Neural cell (in vitro differentiated cells): ENCODE results near the gene MRRF. TPM values are rescaled to one million over a fixed set of nuclear protein-coding genes. Genes with fewer than 3 reads are reported as not detected.

Source experiments
- H2AFZ ChIP-seq: fragments of 200-600, 300-800 bp; sonication (generic), shearing (Covaris generic); 2 replicates; pipeline ENCODE4 v1.6.0; 2014; ENCODE audit warnings: low read depth, mild to moderate bottlenecking, antibody characterized with exemption, low read length, moderate library complexity
- H3F3A ChIP-seq: fragments of 200-600 bp; shearing (Covaris generic); 2 replicates; pipeline ENCODE4 v1.6.1; 2016; ENCODE audit warnings: mild to moderate bottlenecking, moderate library complexity, mixed read lengths, antibody characterized with exemption, low read length; ENCODE audit not compliant: insufficient read depth, poor library complexity, severe bottlenecking
- H3K27ac ChIP-seq: fragments of 200-600, 300-800 bp; sonication (generic), shearing (Covaris generic); 2 replicates; pipeline ENCODE4 v1.5.1; 2014; ENCODE audit warnings: mild to moderate bottlenecking, low read length, moderate library complexity
- H3K27me3 ChIP-seq: fragments of 300-800, 200-600 bp; sonication (generic), shearing (Covaris generic); 2 replicates; pipeline ENCODE4 v1.6.0; 2014; ENCODE audit warnings: mild to moderate bottlenecking, low read depth, low read length, moderate library complexity; ENCODE audit not compliant: insufficient read depth
- H3K36me3 ChIP-seq: fragments of 300-800, 200-600 bp; sonication (generic), shearing (Covaris generic); 2 replicates; pipeline ENCODE4 v1.5.1; 2014; ENCODE audit warnings: mild to moderate bottlenecking, antibody characterized with exemption, low read length, moderate library complexity; ENCODE audit not compliant: insufficient read depth
- H3K4me2 ChIP-seq: fragments of 300-800, 200-600 bp; sonication (generic), shearing (Covaris generic); 2 replicates; pipeline ENCODE4 v1.6.0; 2014; ENCODE audit warnings: mild to moderate bottlenecking, low read length
- H3K4me3 ChIP-seq: fragments of 300-800, 200-600 bp; sonication (generic), shearing (Covaris generic); 2 replicates; pipeline ENCODE4 v1.5.1; 2014; ENCODE audit warnings: mild to moderate bottlenecking, low read length, moderate library complexity
- H3K79me2 ChIP-seq: fragments of 200-600 bp; shearing (Covaris generic); replicated peaks from 2 replicates; pipeline ENCODE4 v1.6.0; 2014; ENCODE audit warnings: mild to moderate bottlenecking, low read length, moderate library complexity; ENCODE audit not compliant: insufficient read depth
- H3K9ac ChIP-seq: fragments of 300-800, 200-600 bp; sonication (generic), shearing (Covaris generic); 2 replicates; pipeline ENCODE4 v1.6.1; 2016; ENCODE audit warnings: mild to moderate bottlenecking, low read length, mixed read lengths
- H3K9me2 ChIP-seq: fragments of 200-600 bp; shearing (Covaris generic); 2 replicates; pipeline ENCODE4 v1.6.1; 2016; ENCODE audit warnings: mild to moderate bottlenecking, low read length, mixed read lengths; ENCODE audit not compliant: insufficient read depth
- H3K9me3 ChIP-seq: fragments of 200-600, 300-800 bp; sonication (generic), shearing (Covaris generic); 2 replicates; pipeline ENCODE4 v1.6.1; 2016; ENCODE audit warnings: mild to moderate bottlenecking, mixed run types, low read length, moderate library complexity, mixed read lengths
- H4K20me1 ChIP-seq: fragments of 200-600 bp; shearing (Covaris generic); 2 replicates; pipeline ENCODE4 v1.6.1; 2016; ENCODE audit warnings: mild to moderate bottlenecking, mixed run types; ENCODE audit not compliant: insufficient read depth
- EP300 ChIP-seq: fragments of 450-650 bp; conservative IDR thresholded peaks from 2 replicates; pipeline ENCODE4 v1.6.1; 2014; ENCODE audit warnings: antibody characterized with exemption, mild to moderate bottlenecking, moderate library complexity; ENCODE audit not compliant: poor library complexity, severe bottlenecking
- EZH2 ChIP-seq: fragments of 200-600, 300-800 bp; shearing (Covaris generic), sonication (generic); IDR thresholded peaks from 2 replicates; pipeline ENCODE4 v1.6.1; 2014; ENCODE audit warnings: antibody characterized with exemption, low read length, borderline replicate concordance, mild to moderate bottlenecking; ENCODE audit not compliant: insufficient read depth, poor library complexity, severe bottlenecking
- MXI1 ChIP-seq: fragments of 450-650 bp; conservative IDR thresholded peaks from 2 replicates; pipeline ENCODE4 v1.6.1; 2014; ENCODE audit warnings: antibody characterized with exemption, mild to moderate bottlenecking; ENCODE audit not compliant: poor library complexity, severe bottlenecking
- POLR2AphosphoS5 ChIP-seq: IDR thresholded peaks from 2 replicates; pipeline ENCODE4 v1.6.1; 2012
- RAD21 ChIP-seq: fragments of 450-650 bp; conservative IDR thresholded peaks from 2 replicates; pipeline ENCODE4 v1.6.1; 2014; ENCODE audit warnings: antibody characterized with exemption, mild to moderate bottlenecking, moderate library complexity
- REST ChIP-seq: IDR thresholded peaks from 2 replicates; pipeline ENCODE4 v1.6.1; 2012; ENCODE audit warnings: borderline replicate concordance
- SMC3 ChIP-seq: fragments of 450-650 bp; conservative IDR thresholded peaks from 2 replicates; pipeline ENCODE4 v1.6.1; 2014; ENCODE audit warnings: antibody characterized with exemption, mild to moderate bottlenecking, moderate library complexity; ENCODE audit not compliant: poor library complexity
- TAF1 ChIP-seq: IDR thresholded peaks from 2 replicates; pipeline ENCODE4 v1.6.1; 2012; ENCODE audit warnings: low read depth
- polyA plus RNA-seq: library from polyadenylated mRNA; depleted of rRNA; stranded (reverse); fragments of >200 nt; gene quantifications from 2 replicates; pipeline ENCODE4 v1.2.3, GENCODE V29; 2014
- TF ChIP-seq, protein P1 (sequence below): fragments of 450-650 bp; IDR thresholded peaks from 2 replicates; pipeline ENCODE4 v1.5.1; 2014; ENCODE audit warnings: antibody characterized with exemption, mild to moderate bottlenecking, moderate library complexity; ENCODE audit not compliant: poor library complexity, severe bottlenecking

MRRF gene
- polyA plus RNA-seq, 1 donor from 2014 or later: 40.7 TPM

DNA sequence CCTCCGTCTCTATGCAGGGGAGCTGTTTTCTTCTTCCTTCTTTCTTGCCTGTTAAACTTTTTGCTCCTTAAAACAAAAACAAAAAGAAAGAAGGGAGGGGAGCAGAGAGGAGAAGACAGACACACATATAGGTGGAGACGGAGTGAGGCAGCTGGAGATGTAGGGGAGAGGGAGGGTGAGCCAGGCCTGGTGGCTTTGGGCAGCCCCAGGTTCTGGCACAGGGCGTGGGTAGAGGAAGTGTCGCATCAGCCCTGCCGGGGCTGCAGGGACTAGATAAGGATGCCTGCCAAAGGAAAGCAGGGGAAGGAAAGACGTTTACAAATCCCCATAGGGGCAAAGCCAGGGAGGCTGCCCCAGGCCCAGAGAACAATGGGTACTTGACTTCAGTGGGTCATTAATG is 67.4 kb downstream of the MRRF start:
- Histone ChIP-seq H4K20me1 (no peaks in the 10 kb centered on the region), H3K4me2 (no peak overlapping the region), H3K4me3 (no peak overlapping the region), H3K9me3 (no peaks in the 10 kb centered on the region), H3K27me3 (no peaks in the 10 kb centered on the region), H2AFZ (no peak overlapping the region), H3F3A (no peaks in the 10 kb centered on the region), H3K9ac (no peak overlapping the region), H3K79me2 (no peaks in the 10 kb centered on the region), H3K27ac (no peak overlapping the region), H3K9me2 (no peaks in the 10 kb centered on the region), H3K36me3 (no peaks in the 10 kb centered on the region)
- TF ChIP-seq EZH2: no peak

DNA sequence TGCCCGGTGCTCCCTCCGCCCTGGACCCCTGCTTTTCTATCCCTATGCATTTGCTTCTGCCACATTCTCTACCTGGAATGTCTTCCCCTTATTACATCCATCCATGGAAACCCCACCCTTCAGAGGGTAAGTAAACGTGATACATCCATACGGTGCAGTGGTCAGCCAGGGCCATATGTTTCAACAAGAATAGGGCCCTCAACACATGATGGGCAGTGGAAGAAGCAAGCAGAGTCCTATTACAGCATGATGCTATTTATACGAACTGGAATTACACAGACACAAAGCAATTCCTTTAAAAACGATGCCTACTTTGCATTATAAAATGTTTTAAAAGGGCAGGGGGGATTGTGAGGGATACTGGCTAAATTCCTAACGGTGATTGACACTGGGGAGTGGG is 68.0 kb downstream of the MRRF start:
- H3K9ac ChIP-seq: no peak overlapping the region
- TF ChIP-seq TAF1 (no peak), MXI1 (no peak), POLR2AphosphoS5 (no peak), EP300 (no peak), REST (no peak), RAD21 (no peak)
- TF ChIP-seq, protein P1, sequence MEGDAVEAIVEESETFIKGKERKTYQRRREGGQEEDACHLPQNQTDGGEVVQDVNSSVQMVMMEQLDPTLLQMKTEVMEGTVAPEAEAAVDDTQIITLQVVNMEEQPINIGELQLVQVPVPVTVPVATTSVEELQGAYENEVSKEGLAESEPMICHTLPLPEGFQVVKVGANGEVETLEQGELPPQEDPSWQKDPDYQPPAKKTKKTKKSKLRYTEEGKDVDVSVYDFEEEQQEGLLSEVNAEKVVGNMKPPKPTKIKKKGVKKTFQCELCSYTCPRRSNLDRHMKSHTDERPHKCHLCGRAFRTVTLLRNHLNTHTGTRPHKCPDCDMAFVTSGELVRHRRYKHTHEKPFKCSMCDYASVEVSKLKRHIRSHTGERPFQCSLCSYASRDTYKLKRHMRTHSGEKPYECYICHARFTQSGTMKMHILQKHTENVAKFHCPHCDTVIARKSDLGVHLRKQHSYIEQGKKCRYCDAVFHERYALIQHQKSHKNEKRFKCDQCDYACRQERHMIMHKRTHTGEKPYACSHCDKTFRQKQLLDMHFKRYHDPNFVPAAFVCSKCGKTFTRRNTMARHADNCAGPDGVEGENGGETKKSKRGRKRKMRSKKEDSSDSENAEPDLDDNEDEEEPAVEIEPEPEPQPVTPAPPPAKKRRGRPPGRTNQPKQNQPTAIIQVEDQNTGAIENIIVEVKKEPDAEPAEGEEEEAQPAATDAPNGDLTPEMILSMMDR: no peak
- H2AFZ ChIP-seq: no peak overlapping the region
- H3K9me2 ChIP-seq: no peaks in the 10 kb centered on the region
- no peaks in the 10 kb centered on the region for H3K79me2 ChIP-seq
- no peaks in the 10 kb centered on the region for H3K9me3 ChIP-seq
- H3K4me2 ChIP-seq: no peak overlapping the region
- no peaks in the 10 kb centered on the region for H3F3A ChIP-seq
- H4K20me1 ChIP-seq: no peaks in the 10 kb centered on the region
- no peak overlapping the region for H3K27ac ChIP-seq
- no peak overlapping the region for H3K4me3 ChIP-seq
- no peaks in the 10 kb centered on the region for H3K36me3 ChIP-seq
- no peaks in the 10 kb centered on the region for H3K27me3 ChIP-seq

DNA sequence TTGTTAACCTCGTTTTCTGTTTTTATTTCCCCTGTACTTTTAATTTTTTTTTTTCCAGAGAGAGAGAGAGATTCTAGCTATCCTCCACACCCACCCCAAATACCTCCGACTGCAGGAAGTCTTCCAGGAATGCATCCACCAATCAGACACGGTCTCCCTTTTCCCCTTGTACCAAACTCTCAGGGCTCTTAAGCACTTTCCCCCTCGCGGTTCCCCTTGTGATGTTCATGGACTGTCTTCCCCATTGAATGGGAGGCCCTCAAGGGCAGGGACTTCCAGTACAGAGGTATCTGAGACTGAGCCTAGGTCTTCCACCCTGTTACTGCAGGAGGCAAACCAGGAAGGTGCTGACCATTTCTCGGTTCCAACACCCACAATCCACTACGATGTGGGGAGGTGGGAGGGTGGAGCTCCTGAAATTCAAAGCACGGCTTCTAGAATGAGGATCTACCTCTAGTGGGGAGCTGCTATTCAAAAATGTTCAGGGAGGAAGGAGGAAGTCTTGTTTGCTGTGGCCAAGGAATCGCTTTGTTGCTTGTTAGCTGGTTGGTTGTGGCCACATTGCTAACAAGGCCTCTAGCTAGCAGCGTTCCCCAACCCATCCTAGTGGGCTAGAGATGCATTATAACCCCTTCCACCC is 68.6 kb downstream of the MRRF start:
- Histone ChIP-seq H3K9me2 (no peaks in the 10 kb centered on the region), H2AFZ (no peak overlapping the region), H3K4me2 (no peak overlapping the region), H4K20me1 (no peaks in the 10 kb centered on the region), H3K27me3 (no peaks in the 10 kb centered on the region), H3F3A (no peaks in the 10 kb centered on the region), H3K27ac (no peak overlapping the region), H3K9me3 (no peaks in the 10 kb centered on the region), H3K79me2 (no peaks in the 10 kb centered on the region), H3K4me3 (no peak overlapping the region), H3K9ac (no peak overlapping the region), H3K36me3 (no peaks in the 10 kb centered on the region)
- TF ChIP-seq MXI1 (no peak), EP300 (no peak), SMC3 (no peak), EZH2 (no peak)
- TF ChIP-seq, protein P1: no peak
